Progenitor cell of endocrine pancreas (in vitro differentiated cells): Measurements from ENCODE around the gene WDR59. TPM values are rescaled to one million over a fixed set of nuclear protein-coding genes. Genes with fewer than 3 reads are reported as not detected.

Experiments
- DNase-seq: peaks from one replicate; pipeline ENCODE4 v3.0.0; 2021; ENCODE audit warnings: low spot score; ENCODE audit not compliant: unreplicated experiment
- H3K27ac Mint-ChIP-seq: 2 replicates; pipeline ENCODE4 v1.8.0; 2021; ENCODE audit warnings: mild to moderate bottlenecking, moderate library complexity, mixed read lengths
- H3K27me3 Mint-ChIP-seq: 2 replicates; pipeline ENCODE4 v1.8.0; 2021; ENCODE audit warnings: mixed read lengths
- H3K36me3 Mint-ChIP-seq: 2 replicates; pipeline ENCODE4 v1.8.0; 2022; ENCODE audit warnings: mixed read lengths; ENCODE audit not compliant: insufficient read depth
- H3K4me1 Mint-ChIP-seq: 2 replicates; pipeline ENCODE4 v1.8.0; 2021; ENCODE audit warnings: low read depth, mixed read lengths
- H3K4me3 Mint-ChIP-seq: 2 replicates; pipeline ENCODE4 v1.8.0; 2021; ENCODE audit warnings: low read depth, mild to moderate bottlenecking, moderate library complexity, mixed read lengths
- H3K9me3 Mint-ChIP-seq: 2 replicates; pipeline ENCODE4 v1.8.0; 2021; ENCODE audit warnings: low read depth, mixed read lengths
- total RNA-seq: library from RNA; stranded (reverse); gene quantifications from 2 replicates; pipeline ENCODE4 v1.2.1, GENCODE V29; 2021
- TF ChIP-seq, protein P1 (sequence below): fragments of 200-600 bp; sonication (generic); IDR thresholded peaks from one replicate; pipeline ENCODE4 v1.5.0; 2021; ENCODE audit warnings: antibody characterized with exemption, mild to moderate bottlenecking; ENCODE audit not compliant: unreplicated experiment

Gene WDR59
- total RNA-seq, 1 donor from 2014 or later: 154 TPM

DNA sequence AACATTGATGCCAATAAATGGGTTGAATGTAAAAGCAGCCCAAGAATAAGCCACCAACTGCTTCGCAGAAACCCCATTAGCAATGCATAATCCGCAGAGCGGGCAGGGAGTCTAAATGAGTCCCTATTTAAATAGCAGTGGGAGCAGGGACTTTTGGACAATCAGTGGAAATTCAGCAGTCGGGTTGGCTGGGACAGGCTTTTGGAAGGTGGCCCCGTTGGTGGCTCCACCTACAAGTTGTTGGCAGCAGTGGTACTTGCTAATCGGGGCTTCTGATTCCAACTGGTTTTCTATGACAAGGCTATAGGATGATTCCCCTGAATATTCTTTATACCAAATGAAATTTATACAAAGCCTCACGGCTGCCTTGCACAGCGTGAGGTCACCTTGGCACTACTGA, 86.3 kb downstream of the WDR59 start:
- Mint-ChIP-seq H3K9me3 (no peaks in the 10 kb centered on the region), H3K36me3 (peaks cover 17% of the 10 kb centered on the region), H3K27me3 (no peaks in the 10 kb centered on the region), H3K27ac (no peak overlapping the region), H3K4me3 (no peak overlapping the region), H3K4me1 (peaks cover 7% of the 10 kb centered on the region)
- no peak for DNase-seq
- TF ChIP-seq, protein P1, sequence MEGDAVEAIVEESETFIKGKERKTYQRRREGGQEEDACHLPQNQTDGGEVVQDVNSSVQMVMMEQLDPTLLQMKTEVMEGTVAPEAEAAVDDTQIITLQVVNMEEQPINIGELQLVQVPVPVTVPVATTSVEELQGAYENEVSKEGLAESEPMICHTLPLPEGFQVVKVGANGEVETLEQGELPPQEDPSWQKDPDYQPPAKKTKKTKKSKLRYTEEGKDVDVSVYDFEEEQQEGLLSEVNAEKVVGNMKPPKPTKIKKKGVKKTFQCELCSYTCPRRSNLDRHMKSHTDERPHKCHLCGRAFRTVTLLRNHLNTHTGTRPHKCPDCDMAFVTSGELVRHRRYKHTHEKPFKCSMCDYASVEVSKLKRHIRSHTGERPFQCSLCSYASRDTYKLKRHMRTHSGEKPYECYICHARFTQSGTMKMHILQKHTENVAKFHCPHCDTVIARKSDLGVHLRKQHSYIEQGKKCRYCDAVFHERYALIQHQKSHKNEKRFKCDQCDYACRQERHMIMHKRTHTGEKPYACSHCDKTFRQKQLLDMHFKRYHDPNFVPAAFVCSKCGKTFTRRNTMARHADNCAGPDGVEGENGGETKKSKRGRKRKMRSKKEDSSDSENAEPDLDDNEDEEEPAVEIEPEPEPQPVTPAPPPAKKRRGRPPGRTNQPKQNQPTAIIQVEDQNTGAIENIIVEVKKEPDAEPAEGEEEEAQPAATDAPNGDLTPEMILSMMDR: no peak

DNA sequence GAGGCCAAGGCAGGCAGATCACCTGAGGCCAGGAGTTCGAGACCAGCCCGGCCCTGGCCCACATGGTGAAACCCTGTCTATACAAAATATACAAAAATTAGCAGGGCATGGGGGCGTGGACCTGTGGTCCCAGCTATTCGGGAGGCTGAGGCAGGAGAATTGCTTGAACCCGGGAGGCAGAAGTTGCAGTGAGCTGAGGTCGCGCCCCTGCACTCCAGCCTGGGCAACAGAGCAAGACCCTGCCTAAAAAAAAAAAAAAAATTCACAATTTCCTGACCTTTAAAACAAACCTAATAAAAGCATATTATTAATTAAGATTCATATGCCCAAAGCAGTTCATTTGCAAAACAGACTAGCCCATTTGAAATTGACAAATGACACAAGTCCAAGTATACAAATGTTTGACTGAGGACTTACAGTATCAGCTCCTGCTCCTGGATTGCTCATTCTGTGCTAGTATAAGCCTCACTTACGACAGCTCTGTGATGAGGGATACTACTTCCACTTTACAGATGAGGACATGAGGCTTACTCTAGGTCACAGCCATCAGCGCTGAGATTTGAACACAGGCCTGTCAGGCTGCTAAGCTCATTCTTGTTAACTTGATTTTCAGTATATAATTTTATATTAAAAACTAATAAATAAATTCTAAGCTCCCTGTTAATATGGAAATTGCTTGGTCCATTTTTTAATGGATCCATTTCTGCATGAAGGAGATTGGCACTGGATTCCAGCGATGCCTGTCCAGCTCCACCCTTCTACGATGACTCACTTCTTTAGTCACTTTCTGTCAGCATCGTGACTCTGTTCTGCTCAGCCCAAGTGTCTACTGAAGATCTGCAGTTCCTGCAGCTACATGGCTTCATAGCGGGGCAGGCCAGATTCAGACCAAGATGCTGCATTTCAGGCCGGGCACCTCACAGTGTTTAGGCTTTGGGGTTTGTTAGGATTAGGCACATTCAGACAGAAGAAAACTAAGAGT, 88.2 kb downstream of the WDR59 start:
- DNase-seq: no peak
- H3K27ac Mint-ChIP-seq: no peak overlapping the region
- no peak overlapping the region for H3K4me3 Mint-ChIP-seq
- H3K36me3 Mint-ChIP-seq: peaks cover 16% of the 10 kb centered on the region
- TF ChIP-seq, protein P1: no peak
- no peaks in the 10 kb centered on the region for H3K9me3 Mint-ChIP-seq
- H3K4me1 Mint-ChIP-seq: peaks cover 7% of the 10 kb centered on the region
- no peaks in the 10 kb centered on the region for H3K27me3 Mint-ChIP-seq

DNA sequence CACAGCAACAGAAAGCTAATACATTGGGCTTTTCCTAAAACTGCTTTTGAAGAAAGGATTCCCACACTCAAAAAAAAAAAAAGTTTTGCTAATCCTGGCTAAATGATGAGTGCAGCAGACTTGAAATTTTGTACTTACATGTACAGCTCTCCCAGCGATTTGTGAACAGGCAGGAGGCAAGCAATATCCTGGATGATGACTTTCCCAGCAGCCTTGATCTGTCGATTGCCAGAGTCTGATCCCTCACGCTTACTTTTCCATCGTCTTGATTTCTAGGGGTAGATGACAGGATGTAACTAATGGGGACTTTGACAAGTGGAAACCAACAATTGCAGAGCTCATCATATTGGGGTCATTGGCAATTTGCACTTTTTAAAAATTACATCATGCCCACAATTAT, 91.4 kb downstream of the WDR59 start:
- no peak overlapping the region for H3K27ac Mint-ChIP-seq
- no peak for DNase-seq
- no peaks in the 10 kb centered on the region for H3K27me3 Mint-ChIP-seq
- no peak overlapping the region for H3K4me3 Mint-ChIP-seq
- H3K36me3 Mint-ChIP-seq: peaks cover 37% of the 10 kb centered on the region
- TF ChIP-seq, protein P1: no peak
- peaks cover 13% of the 10 kb centered on the region for H3K4me1 Mint-ChIP-seq
- peaks cover 6% of the 10 kb centered on the region for H3K9me3 Mint-ChIP-seq

DNA sequence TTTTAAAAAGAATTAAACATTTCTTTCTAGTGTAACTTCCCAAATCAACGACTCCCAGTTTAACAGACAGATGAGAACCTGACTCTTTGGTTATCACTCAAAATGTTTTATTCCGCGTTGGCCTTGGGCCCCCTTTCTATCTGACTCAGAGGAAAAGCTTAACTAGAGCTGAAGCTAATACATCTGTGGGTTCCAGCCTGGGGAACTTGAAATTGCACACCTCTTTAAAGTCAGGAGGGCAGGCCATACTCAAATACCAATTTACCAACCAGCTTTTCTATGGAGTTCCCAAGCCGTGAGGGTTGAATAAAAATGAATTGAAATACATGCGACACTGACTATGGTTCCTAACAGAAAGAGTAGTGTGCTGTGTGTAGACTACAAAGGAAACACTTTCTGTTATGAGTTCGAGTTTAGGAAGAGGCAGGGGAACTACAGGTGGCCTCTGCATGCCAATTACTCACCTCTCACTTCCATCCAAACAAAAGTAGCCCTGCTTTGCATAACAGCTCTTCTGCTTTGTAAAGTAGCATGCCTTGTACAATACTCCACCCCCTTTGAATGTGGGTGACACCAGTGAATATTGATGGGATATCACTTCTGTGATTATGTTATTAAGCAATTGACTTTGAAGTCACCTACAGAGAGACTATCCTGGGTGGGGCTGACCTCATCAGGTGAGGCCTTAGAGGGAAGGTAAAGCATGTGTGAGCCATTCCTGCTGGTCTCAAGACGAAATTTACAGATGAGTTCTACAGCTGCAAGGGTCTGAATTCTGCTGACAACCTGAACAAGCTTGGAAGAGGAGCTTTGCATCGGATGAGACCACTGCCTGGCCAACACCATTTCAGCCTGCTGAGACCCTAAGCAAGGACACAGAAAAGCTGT, 92.1 kb downstream of the WDR59 start:
- Mint-ChIP-seq H3K27ac (no peak overlapping the region), H3K27me3 (no peaks in the 10 kb centered on the region), H3K4me1 (peaks cover 13% of the 10 kb centered on the region), H3K9me3 (peaks cover 6% of the 10 kb centered on the region), H3K36me3 (peaks cover 39% of the 10 kb centered on the region), H3K4me3 (no peak overlapping the region)
- DNase-seq: no peak
- TF ChIP-seq, protein P1: no peak

DNA sequence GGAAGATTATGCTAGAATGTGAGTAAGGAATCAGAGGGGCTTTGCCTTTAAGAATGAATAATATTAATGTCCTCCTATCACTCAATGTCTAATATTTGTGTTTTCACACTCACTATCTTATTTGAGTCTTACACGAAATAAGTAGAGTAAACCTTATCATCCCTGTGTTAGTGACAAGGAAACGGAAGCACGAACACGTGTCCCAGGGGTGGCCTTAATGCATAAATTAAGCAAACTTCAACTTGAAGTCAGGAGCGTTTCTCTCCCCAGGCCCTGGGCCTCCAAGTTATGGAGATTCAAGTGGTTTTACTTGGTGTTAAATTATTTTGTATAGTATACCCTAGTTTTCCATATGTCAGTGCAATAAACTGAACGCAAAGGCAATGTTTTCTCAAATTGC, 96.0 kb downstream of the WDR59 start:
- Mint-ChIP-seq H3K4me1 (peaks cover 6% of the 10 kb centered on the region), H3K27me3 (no peaks in the 10 kb centered on the region), H3K36me3 (peaks cover 51% of the 10 kb centered on the region), H3K9me3 (peaks cover 6% of the 10 kb centered on the region), H3K4me3 (no peak overlapping the region), H3K27ac (no peak overlapping the region)
- no peak for DNase-seq
- TF ChIP-seq, protein P1: no peak
